ENCODE data around the gene ITPR2.

Gene ITPR2

GRCh38 chr12:26369588-26369987 is 463.4 kb downstream of the ITPR2 start:
- H3K4me3 ChIP-seq (replicated peaks; ENCODE audit: low read depth, low read length), result no peak overlapping the region
- TF ChIP-seq CTCF (IDR thresholded peaks at IDR 0.05; ENCODE audit: low read depth, low read length, missing control alignments), result no peak
- DNase-seq (ENCODE audit: extremely low read depth, low read depth), result peak; percentile 50

GRCh38 chr12:26367991-26368730 is 464.8 kb downstream of the ITPR2 start:
- no peak for TF ChIP-seq CTCF (IDR thresholded peaks at IDR 0.05; ENCODE audit: low read depth, low read length, missing control alignments)
- DNase-seq (ENCODE audit: extremely low read depth, low read depth), result no peak
- no peak overlapping the region for H3K4me3 ChIP-seq (replicated peaks; ENCODE audit: low read depth, low read length)

GRCh38 chr12:26361964-26362363 is 471.0 kb downstream of the ITPR2 start:
- no peak overlapping the region for H3K4me3 ChIP-seq (replicated peaks; ENCODE audit: low read depth, low read length)
- no peak for TF ChIP-seq CTCF (IDR thresholded peaks at IDR 0.05; ENCODE audit: low read depth, low read length, missing control alignments)
- no peak for DNase-seq (ENCODE audit: extremely low read depth, low read depth)

GRCh38 chr12:26360062-26360461 is 472.9 kb downstream of the ITPR2 start:
- TF ChIP-seq CTCF (IDR thresholded peaks at IDR 0.05; ENCODE audit: low read depth, low read length, missing control alignments), result no peak
- H3K4me3 ChIP-seq (replicated peaks; ENCODE audit: low read depth, low read length), result no peak overlapping the region
- no peak for DNase-seq (ENCODE audit: extremely low read depth, low read depth)

- no peak for TF ChIP-seq CTCF (IDR thresholded peaks at IDR 0.05; ENCODE audit: low read depth, low read length, missing control alignments)
- no peak overlapping the region for H3K4me3 ChIP-seq (replicated peaks; ENCODE audit: low read depth, low read length)
- no peak for DNase-seq (ENCODE audit: extremely low read depth, low read depth)
These were observed 473.4 kb downstream of the ITPR2 start for GRCh38 chr12:26359576-26359975.

- DNase-seq (ENCODE audit: extremely low read depth, low read depth), result no peak
- no peak overlapping the region for H3K4me3 ChIP-seq (replicated peaks; ENCODE audit: low read depth, low read length)
- TF ChIP-seq CTCF (IDR thresholded peaks at IDR 0.05; ENCODE audit: low read depth, low read length, missing control alignments), result no peak
These were observed 474.3 kb downstream of the ITPR2 start for GRCh38 chr12:26358651-26359050.

- TF ChIP-seq CTCF (IDR thresholded peaks at IDR 0.05; ENCODE audit: low read depth, low read length, missing control alignments), result no peak
- no peak for DNase-seq (ENCODE audit: extremely low read depth, low read depth)
These were observed 485.7 kb downstream of the ITPR2 start for GRCh38 chr12:26347300-26347699.

More at GRCh38 chr12:26347300-26347699, 485.7 kb downstream of the ITPR2 start:
- H3K4me3 ChIP-seq (replicated peaks; ENCODE audit: low read depth, low read length), result no peak overlapping the region

Data from HFF-Myc (cell line).